ENCODE results near the gene LAMTOR1. TPM values are rescaled to one million over a fixed set of nuclear protein-coding genes. Genes with fewer than 3 reads are reported as not detected.
"Not testable (repeated sequence)": the region's sequence is repeated elsewhere in the genome, so short reads cannot be mapped to it uniquely, and the experiment has no call there.

Gene LAMTOR1
- total and polyA plus RNA-seq, 3 experiments from 2014 or later = 77.3 to 82.3 (median 79.2) TPM

DNA sequence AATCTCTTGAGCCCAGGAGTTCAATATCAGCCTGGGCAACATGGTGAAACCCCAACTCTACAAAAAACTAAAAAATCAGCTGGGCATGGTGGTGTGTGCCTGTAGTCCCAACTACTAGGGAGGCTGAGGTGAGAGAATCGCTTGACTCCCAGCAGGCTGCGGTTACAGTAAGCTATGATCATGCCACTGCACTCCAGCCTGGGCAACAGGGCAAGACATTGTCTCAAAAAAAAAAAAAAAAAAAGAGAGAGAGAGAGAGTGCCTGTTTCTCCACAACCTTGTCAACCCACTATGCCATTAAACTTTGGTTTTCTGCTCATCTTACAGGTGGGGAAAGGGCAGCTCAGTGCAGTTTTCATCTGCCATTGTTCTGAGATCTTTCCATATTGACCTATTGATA lies 37.6 kb upstream of the LAMTOR1 start:
- peaks cover 0 to 11% (median 2%) of the 10 kb centered on the region in 3 donors for H3K4me1 Mint-ChIP-seq
- peaks cover 5 to 6% of the 10 kb centered on the region in 2 donors for H3K27me3 Mint-ChIP-seq
- Histone ChIP-seq H3K36me3 (ENCODE audit: insufficient read depth, low read length) (no peaks in the 10 kb centered on the region), H3K9me3 (ENCODE audit: low read length) (no peaks in the 10 kb centered on the region), H3K27ac (ENCODE audit: low read depth, low read length) (no peak overlapping the region), H3K4me1 (ENCODE audit: insufficient read depth, low read length) (no peaks in the 10 kb centered on the region), H3K27me3 (ENCODE audit: insufficient read depth, low read length, poor library complexity, severe bottlenecking) (no peaks in the 10 kb centered on the region), H3K4me3 (ENCODE audit: low read length) (no peak overlapping the region)
- POLR2A ChIA-PET = no interaction called here
- no peak for DNase-seq
- peak overlapping the region in 1 of 8 donors; percentile 31 for H3K27ac Mint-ChIP-seq
- peaks cover 0 to 2% (median 0%) of the 10 kb centered on the region in 5 donors for H3K9me3 Mint-ChIP-seq
- no peak overlapping the region for H3K4me3 Mint-ChIP-seq
- CTCF ChIA-PET = interaction anchor here (1.1 to 1.3 kb wide), 2 partner anchors 116 to 163 kb away, joined by 3 to 8 read pairs; no protein-coding TSS in a partner anchor
- H3K36me3 Mint-ChIP-seq = no peaks in the 10 kb centered on the region

DNA sequence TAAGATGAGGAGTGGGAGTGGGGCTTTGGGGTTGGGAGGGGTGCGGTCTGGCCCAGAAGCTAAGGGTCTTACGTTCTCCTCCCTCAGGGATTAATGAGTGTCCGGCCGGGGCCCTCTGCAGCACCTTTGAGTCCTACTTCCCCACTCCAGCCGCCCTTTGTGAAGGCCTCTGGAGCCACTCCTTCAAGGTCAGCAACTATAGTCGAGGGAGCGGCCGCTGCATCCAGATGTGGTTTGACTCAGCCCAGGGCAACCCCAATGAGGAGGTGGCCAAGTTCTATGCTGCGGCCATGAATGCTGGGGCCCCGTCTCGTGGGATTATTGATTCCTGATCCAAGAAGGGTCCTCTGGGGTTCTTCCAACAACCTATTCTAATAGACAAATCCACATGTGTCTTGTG lies 36.4 kb upstream of the LAMTOR1 start:
- no peaks in the 10 kb centered on the region for H3K36me3 Mint-ChIP-seq
- POLR2A ChIA-PET = no interaction called here
- peaks cover 0 to 11% (median 2%) of the 10 kb centered on the region in 3 donors for H3K4me1 Mint-ChIP-seq
- Histone ChIP-seq H3K27me3 (ENCODE audit: insufficient read depth, low read length, poor library complexity, severe bottlenecking) (no peaks in the 10 kb centered on the region), H3K36me3 (ENCODE audit: insufficient read depth, low read length) (no peaks in the 10 kb centered on the region), H3K4me1 (ENCODE audit: insufficient read depth, low read length) (no peaks in the 10 kb centered on the region), H3K9me3 (ENCODE audit: low read length) (no peaks in the 10 kb centered on the region), H3K4me3 (ENCODE audit: low read length) (no peak overlapping the region), H3K27ac (ENCODE audit: low read depth, low read length) (no peak overlapping the region)
- no peak for DNase-seq
- CTCF ChIA-PET = interaction anchor here (1.6 kb wide), 1 partner anchor 114 kb away, joined by 6 read pairs; no protein-coding TSS in a partner anchor
- peaks cover 6 to 9% of the 10 kb centered on the region in 2 donors for H3K27me3 Mint-ChIP-seq
- H3K9me3 Mint-ChIP-seq = peaks cover 0 to 2% (median 0%) of the 10 kb centered on the region in 5 donors
- H3K4me3 Mint-ChIP-seq = no peak overlapping the region
- H3K27ac Mint-ChIP-seq = no peak overlapping the region

DNA sequence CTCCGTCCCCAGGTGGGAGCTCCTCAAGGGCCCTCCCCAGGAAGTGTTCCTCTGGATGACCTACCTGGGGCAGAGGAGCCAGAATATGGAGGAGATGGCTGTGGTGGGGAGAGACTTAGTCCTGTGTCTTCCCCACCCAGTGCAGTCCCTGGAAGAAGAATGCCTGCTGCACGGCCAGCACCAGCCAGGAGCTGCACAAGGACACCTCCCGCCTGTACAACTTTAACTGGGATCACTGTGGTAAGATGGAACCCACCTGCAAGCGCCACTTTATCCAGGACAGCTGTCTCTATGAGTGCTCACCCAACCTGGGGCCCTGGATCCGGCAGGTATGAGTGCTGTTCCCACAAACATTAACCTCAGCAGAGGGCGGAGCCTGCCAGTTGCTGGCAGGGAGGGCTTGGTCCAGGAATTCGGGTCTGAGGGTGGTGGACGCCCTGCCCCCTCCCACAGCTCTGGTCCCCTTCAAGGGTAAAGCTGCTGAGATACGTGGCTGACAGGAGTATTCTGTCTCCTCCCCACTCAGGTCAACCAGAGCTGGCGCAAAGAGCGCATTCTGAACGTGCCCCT lies 35.8 kb upstream of the LAMTOR1 start:
- no peak overlapping the region for H3K4me3 Mint-ChIP-seq
- ChIA-PET POLR2A (no interaction called here), CTCF (interaction anchor here (1.6 kb wide), 1 partner anchor 114 kb away, joined by 6 read pairs; no protein-coding TSS in a partner anchor)
- no peaks in the 10 kb centered on the region for H3K4me1 ChIP-seq (ENCODE audit: insufficient read depth, low read length)
- no peaks in the 10 kb centered on the region for H3K36me3 ChIP-seq (ENCODE audit: insufficient read depth, low read length)
- no peaks in the 10 kb centered on the region for H3K9me3 ChIP-seq (ENCODE audit: low read length)
- H3K27ac ChIP-seq (ENCODE audit: low read depth, low read length) = no peak overlapping the region
- H3K4me1 Mint-ChIP-seq = peaks cover 0 to 10% (median 1%) of the 10 kb centered on the region in 3 donors
- DNase-seq = no peak
- H3K36me3 Mint-ChIP-seq = no peaks in the 10 kb centered on the region
- H3K4me3 ChIP-seq (ENCODE audit: low read length) = no peak overlapping the region
- peaks cover 0 to 2% (median 0%) of the 10 kb centered on the region in 5 donors for H3K9me3 Mint-ChIP-seq
- H3K27me3 Mint-ChIP-seq = peaks cover 5 to 9% of the 10 kb centered on the region in 2 donors
- no peaks in the 10 kb centered on the region for H3K27me3 ChIP-seq (ENCODE audit: insufficient read depth, low read length, poor library complexity, severe bottlenecking)
- no peak overlapping the region for H3K27ac Mint-ChIP-seq

DNA sequence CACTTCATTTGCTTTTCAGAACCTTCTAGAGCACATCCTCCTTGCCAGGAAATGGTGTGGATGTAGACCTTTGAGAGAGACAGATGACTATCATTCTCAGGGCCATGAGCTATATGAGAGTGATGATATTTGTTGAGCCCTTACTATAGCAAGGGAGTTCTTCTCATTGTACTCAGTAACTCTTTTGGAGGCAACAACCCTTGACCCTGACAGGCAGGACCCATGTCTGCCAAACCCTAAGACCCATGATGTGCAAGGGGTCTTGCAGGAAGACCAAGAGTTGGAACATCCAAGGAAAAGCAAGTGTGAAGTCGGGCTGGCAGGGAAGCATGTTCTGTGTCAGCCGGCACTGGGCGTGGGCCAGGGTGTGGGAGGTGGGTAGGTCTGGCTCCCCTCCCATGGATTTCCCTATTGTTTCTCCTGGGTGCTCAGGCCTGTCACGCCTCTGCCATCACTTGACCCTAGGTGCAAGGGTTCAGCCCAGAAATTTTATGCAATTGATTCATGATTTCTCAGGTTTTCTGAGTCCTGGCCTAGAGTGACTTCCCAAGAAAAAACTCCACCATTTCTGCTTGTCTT lies 33.7 kb upstream of the LAMTOR1 start:
- Mint-ChIP-seq H3K9me3 (peaks cover 0 to 2% (median 0%) of the 10 kb centered on the region in 5 donors), H3K36me3 (no peaks in the 10 kb centered on the region), H3K4me1 (peaks cover 0 to 9% (median 0%) of the 10 kb centered on the region in 3 donors), H3K27me3 (peaks cover 14 to 17% of the 10 kb centered on the region in 2 donors), H3K4me3 (no peak overlapping the region), H3K27ac (peak overlapping the region in 2 of 8 donors; percentile 47 to 64)
- POLR2A ChIA-PET = no interaction called here
- H3K4me1 ChIP-seq (ENCODE audit: insufficient read depth, low read length) = no peaks in the 10 kb centered on the region
- H3K27me3 ChIP-seq (ENCODE audit: insufficient read depth, low read length, poor library complexity, severe bottlenecking) = no peaks in the 10 kb centered on the region
- no peaks in the 10 kb centered on the region for H3K36me3 ChIP-seq (ENCODE audit: insufficient read depth, low read length)
- no peaks in the 10 kb centered on the region for H3K9me3 ChIP-seq (ENCODE audit: low read length)
- no peak overlapping the region for H3K27ac ChIP-seq (ENCODE audit: low read depth, low read length)
- DNase-seq = no peak
- no peak overlapping the region for H3K4me3 ChIP-seq (ENCODE audit: low read length)
- CTCF ChIA-PET = no interaction called here

DNA sequence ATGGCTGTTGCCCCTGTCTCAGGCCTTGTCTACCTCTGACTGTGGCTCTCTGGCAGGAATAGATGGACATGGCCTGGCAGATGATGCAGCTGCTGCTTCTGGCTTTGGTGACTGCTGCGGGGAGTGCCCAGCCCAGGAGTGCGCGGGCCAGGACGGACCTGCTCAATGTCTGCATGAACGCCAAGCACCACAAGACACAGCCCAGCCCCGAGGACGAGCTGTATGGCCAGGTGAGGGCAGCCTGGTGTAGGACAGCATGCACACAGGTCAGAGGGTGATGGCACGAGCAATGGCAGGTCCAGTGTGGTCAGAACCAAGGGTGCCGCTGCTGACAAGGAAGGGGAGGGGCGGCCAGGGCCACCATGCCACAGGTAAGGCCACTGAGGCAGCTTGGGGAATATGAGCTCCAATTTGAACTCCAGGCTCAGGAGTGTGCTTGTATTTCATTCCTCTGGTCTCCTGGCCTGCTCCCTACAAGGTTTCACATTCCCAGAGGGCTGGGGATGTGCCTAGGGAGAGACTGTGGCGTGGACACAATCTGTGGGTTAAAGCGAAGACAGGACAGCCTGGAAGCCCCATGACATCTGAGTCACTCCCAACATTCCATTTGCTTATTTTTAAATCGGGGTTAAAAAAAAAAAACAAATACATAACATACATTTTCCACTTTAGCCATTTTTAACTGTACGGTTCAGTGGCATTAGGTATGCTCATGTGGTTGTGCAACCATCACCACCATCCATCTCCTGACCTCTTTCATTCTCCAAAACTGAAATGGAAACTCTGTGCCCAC lies 33.0 kb upstream of the LAMTOR1 start:
- Mint-ChIP-seq H3K27ac (no peak overlapping the region), H3K4me3 (no peak overlapping the region), H3K27me3 (peaks cover 17 to 23% of the 10 kb centered on the region in 2 donors), H3K36me3 (no peaks in the 10 kb centered on the region), H3K9me3 (peaks cover 0 to 2% (median 0%) of the 10 kb centered on the region in 5 donors), H3K4me1 (peaks cover 0 to 3% (median 0%) of the 10 kb centered on the region in 3 donors)
- Histone ChIP-seq H3K27ac (ENCODE audit: low read depth, low read length) (no peak overlapping the region), H3K4me1 (ENCODE audit: insufficient read depth, low read length) (no peaks in the 10 kb centered on the region), H3K36me3 (ENCODE audit: insufficient read depth, low read length) (no peaks in the 10 kb centered on the region), H3K9me3 (ENCODE audit: low read length) (no peaks in the 10 kb centered on the region), H3K4me3 (ENCODE audit: low read length) (no peak overlapping the region), H3K27me3 (ENCODE audit: insufficient read depth, low read length, poor library complexity, severe bottlenecking) (no peaks in the 10 kb centered on the region)
- ChIA-PET CTCF (interaction anchor here (2.0 kb wide), 1 partner anchor 8 kb away, joined by 4 read pairs; no protein-coding TSS in a partner anchor), POLR2A (no interaction called here)
- DNase-seq = no peak

DNA sequence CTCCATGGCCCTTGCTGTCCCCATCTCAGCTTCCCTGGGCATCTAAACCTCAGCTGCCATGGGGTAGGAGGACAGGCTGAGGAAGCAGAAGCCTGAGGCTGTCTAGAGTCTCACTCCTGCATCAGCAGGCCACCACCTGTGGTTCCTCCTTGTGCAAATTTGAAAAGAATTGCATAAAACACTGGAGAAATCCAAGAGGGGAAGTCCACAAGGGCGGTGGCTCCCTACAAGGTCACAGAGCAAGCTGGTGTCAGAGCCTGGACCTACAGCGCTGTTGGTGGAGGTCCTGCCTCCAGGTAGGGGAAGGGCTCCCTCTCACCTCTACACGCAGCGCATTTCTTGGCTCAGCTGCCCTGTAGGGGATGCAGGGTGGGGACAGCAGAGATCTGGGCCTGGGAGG lies 32.4 kb upstream of the LAMTOR1 start, which contains the start of gene FOLR3:
Gene FOLR3 (plus strand): TSS at position 253 of the 400 bp plus-strand sequence. CDS start 228 bp downstream, outside the sequence.
- Mint-ChIP-seq H3K27me3 (peaks cover 15 to 23% of the 10 kb centered on the region in 2 donors), H3K27ac (peak within 1 kb of the TSS in 1 of 8 donors; percentile 14)
- H3K9me3 Mint-ChIP-seq; H3K27me3 ChIP-seq (ENCODE audit: insufficient read depth, low read length, poor library complexity, severe bottlenecking); H3K9me3 ChIP-seq (ENCODE audit: low read length); DNase-seq; H3K4me3 ChIP-seq (ENCODE audit: low read length); POLR2A ChIA-PET; H3K4me1 Mint-ChIP-seq; H3K27ac ChIP-seq (ENCODE audit: low read depth, low read length); H3K4me3 Mint-ChIP-seq; H3K4me1 ChIP-seq (ENCODE audit: insufficient read depth, low read length); H3K36me3 ChIP-seq (ENCODE audit: insufficient read depth, low read length); H3K36me3 Mint-ChIP-seq: not testable (repeated sequence)
- CTCF ChIA-PET = interaction anchor here (2.0 kb wide), 1 partner anchor 8 kb away, joined by 4 read pairs; no protein-coding TSS in a partner anchor

DNA sequence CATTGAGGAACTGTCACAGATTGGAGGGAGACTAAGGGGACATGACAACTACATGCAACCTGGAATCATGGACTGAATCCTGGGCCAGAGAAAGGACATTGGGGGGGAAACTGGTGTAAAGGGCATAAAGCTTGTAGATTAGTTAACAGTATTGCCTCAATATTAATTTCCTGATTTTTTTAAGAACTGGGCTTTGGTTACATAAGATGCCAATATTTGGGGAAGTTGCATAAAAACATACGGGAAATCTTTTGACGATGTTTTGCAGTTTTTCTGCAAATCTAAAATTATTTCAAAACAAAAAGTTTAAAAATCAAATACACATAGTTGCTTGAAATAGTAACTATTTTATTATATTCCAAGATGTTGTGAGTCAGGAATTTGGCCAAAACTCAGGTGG lies 29.5 kb upstream of the LAMTOR1 start:
- Histone ChIP-seq H3K9me3 (ENCODE audit: low read length) (peaks cover 4% of the 10 kb centered on the region), H3K36me3 (ENCODE audit: insufficient read depth, low read length) (no peaks in the 10 kb centered on the region), H3K27ac (ENCODE audit: low read depth, low read length) (no peak overlapping the region), H3K4me1 (ENCODE audit: insufficient read depth, low read length) (no peaks in the 10 kb centered on the region), H3K4me3 (ENCODE audit: low read length) (no peak overlapping the region), H3K27me3 (ENCODE audit: insufficient read depth, low read length, poor library complexity, severe bottlenecking) (no peaks in the 10 kb centered on the region)
- CTCF ChIA-PET = interaction anchor here (1.1 kb wide), 1 partner anchor 12 kb away, joined by 3 read pairs; no protein-coding TSS in a partner anchor
- Mint-ChIP-seq H3K4me1 (no peaks in the 10 kb centered on the region), H3K27me3 (peaks cover 18 to 28% of the 10 kb centered on the region in 2 donors), H3K27ac (peak overlapping the region in 1 of 8 donors; percentile 1), H3K4me3 (no peak overlapping the region), H3K9me3 (peaks cover 9 to 16% (median 13%) of the 10 kb centered on the region in 5 donors), H3K36me3 (peaks cover 0 to 17% (median 3%) of the 10 kb centered on the region in 3 donors)
- DNase-seq = no peak
- POLR2A ChIA-PET = no interaction called here

DNA sequence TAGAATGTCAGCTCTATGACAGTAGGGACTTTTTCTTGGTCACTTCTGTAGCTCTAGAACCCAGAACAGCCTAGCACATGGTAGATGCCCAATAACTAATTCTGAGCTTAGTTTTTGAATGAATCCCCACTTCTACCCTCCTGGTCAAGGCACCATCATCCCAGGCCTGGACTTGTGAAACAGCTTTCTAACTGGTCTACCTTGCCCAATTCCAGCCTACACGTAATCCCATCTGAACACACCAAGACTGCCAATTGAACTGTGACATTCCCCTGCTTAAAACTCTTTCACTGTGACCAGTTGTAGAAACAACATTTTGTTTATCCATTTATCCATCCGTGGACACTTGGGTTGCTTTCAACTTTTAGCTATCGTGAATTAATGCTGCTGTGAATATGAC lies 26.3 kb upstream of the LAMTOR1 start:
- Histone ChIP-seq H3K9me3 (ENCODE audit: low read length) (peaks cover 4% of the 10 kb centered on the region), H3K4me3 (ENCODE audit: low read length) (no peak overlapping the region), H3K27ac (ENCODE audit: low read depth, low read length) (no peak overlapping the region), H3K36me3 (ENCODE audit: insufficient read depth, low read length) (no peaks in the 10 kb centered on the region), H3K27me3 (ENCODE audit: insufficient read depth, low read length, poor library complexity, severe bottlenecking) (no peaks in the 10 kb centered on the region), H3K4me1 (ENCODE audit: insufficient read depth, low read length) (no peaks in the 10 kb centered on the region)
- no peak for DNase-seq
- Mint-ChIP-seq H3K36me3 (peaks cover 0 to 18% (median 3%) of the 10 kb centered on the region in 3 donors), H3K4me3 (no peak overlapping the region), H3K4me1 (no peaks in the 10 kb centered on the region), H3K9me3 (peaks cover 9 to 18% (median 15%) of the 10 kb centered on the region in 5 donors), H3K27ac (no peak overlapping the region), H3K27me3 (peaks cover 18 to 30% of the 10 kb centered on the region in 2 donors)
- POLR2A ChIA-PET = no interaction called here
- CTCF ChIA-PET = no interaction called here
